22Rv1 (cell line): Measurements from ENCODE around the gene CCR5.
"Not testable (repeated sequence)": the region's sequence is repeated elsewhere in the genome, so short reads cannot be mapped to it uniquely, and the experiment has no call there.

Source experiments
- H3K27ac ChIP-seq: fragments of 450-650 bp; 2 replicates; pipeline ENCODE4 v1.5.1; 2017
- ZFX ChIP-seq: fragments of 450-650 bp; IDR thresholded peaks from 2 replicates; pipeline ENCODE4 v1.6.1; 2017; ENCODE audit warnings: antibody characterized with exemption, borderline replicate concordance
- TF ChIP-seq, protein P1 (sequence below): fragments of 450-650 bp; IDR thresholded peaks from 2 replicates; pipeline ENCODE4 v1.5.1; 2017; ENCODE audit warnings: mild to moderate bottlenecking

Gene CCR5

DNA sequence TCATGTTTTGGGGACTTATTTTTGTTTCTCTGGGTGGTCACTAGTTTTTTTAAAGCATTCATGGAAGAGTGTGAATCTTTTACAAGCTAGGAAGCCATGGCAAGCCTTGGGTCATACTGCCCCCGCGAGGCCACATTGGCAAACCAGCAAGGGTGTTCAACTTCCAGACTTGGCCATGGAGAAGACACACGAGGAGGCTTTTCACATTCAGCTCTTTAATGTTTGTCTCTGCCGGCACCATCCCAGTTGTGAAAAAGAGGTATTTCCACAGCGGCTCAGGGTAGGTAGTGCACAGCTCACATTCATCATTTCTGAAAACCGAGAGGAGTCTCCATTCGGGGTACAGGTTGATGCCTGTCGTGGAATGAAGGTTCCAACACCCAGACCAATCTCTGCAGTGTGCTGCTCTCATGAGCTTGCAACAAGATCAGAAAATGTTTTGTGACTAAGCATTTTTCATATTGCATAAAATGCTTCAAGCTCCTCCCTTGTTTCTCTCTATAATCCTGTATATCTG lies 7.7 kb downstream of the CCR5 start:
- H3K27ac ChIP-seq = no peak overlapping the region
- TF ChIP-seq, protein P1, sequence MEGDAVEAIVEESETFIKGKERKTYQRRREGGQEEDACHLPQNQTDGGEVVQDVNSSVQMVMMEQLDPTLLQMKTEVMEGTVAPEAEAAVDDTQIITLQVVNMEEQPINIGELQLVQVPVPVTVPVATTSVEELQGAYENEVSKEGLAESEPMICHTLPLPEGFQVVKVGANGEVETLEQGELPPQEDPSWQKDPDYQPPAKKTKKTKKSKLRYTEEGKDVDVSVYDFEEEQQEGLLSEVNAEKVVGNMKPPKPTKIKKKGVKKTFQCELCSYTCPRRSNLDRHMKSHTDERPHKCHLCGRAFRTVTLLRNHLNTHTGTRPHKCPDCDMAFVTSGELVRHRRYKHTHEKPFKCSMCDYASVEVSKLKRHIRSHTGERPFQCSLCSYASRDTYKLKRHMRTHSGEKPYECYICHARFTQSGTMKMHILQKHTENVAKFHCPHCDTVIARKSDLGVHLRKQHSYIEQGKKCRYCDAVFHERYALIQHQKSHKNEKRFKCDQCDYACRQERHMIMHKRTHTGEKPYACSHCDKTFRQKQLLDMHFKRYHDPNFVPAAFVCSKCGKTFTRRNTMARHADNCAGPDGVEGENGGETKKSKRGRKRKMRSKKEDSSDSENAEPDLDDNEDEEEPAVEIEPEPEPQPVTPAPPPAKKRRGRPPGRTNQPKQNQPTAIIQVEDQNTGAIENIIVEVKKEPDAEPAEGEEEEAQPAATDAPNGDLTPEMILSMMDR = peak; percentile 83
- no peak for TF ChIP-seq ZFX

- H3K27ac ChIP-seq = no peak overlapping the region
- TF ChIP-seq, protein P1 = no peak
These were observed 9.9 kb downstream of the CCR5 start for GRCh38 chr3:46380471-46381221.

DNA sequence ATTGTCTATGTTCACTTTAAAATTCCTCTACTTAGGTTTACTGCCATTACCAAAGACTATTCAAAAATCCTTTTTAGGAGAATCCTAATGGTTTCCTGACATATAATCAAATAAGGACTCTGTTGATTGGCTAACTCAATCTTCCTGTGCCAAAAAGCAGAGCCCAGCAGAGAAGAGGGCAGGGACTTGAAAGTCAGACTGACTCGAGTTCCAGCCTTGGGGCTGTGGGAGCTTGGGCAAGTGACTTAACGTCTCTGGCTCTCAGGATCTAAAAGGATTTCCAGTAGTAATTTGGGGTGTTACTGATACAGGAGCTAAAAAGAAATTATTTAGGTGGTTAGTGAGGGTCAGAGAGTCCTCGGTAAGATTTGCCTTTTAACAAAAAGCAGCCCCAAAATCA lies 10.9 kb downstream of the CCR5 start:
- TF ChIP-seq, protein P1 = no peak
- no peak for TF ChIP-seq ZFX
- H3K27ac ChIP-seq = no peak overlapping the region

DNA sequence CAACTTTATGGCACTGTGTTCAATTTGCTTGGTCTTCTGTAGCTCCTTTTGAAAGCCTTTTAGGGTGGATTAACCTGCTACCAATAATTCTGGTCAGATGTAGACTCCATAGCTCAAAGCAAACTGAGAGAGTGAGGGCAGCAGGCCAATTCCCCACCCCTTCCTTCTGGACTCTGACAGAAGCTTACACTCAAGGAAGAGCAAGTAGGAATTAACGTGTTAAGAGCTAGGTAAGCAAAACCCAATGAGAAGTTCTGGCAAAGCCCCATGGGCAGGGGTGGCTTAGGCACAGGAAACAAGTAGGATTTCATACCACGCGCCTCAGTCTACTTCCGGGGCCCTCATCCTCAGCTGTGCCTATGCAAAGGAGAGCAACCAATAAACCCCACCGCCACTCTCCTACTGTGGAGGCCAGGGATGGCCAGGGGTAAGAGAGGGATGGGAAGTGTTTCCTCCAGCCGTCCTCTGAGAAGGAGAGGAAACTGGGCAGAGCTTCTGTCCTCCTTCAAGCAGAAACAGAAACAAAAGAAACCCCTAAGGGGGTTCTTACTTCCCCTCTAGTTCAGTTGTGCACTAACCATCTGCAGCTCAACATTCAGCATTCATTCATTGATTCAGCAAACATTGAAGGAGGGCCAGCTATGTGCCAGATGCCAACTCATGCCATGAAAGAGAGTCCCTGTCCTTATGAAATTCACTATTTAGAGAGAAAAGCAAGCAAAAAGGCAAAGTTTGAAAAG lies 12.6 kb downstream of the CCR5 start:
- TF ChIP-seq, protein P1 = no peak
- no peak for TF ChIP-seq ZFX
- H3K27ac ChIP-seq = no peak overlapping the region

- TF ChIP-seq, protein P1 = no peak
- no peak for TF ChIP-seq ZFX
- H3K27ac ChIP-seq = no peak overlapping the region
These were observed 13.2 kb downstream of the CCR5 start for GRCh38 chr3:46383951-46384330.

- TF ChIP-seq, protein P1 = no peak
- no peak for TF ChIP-seq ZFX
- no peak overlapping the region for H3K27ac ChIP-seq
These were observed 15.5 kb downstream of the CCR5 start for GRCh38 chr3:46386205-46386604.

DNA sequence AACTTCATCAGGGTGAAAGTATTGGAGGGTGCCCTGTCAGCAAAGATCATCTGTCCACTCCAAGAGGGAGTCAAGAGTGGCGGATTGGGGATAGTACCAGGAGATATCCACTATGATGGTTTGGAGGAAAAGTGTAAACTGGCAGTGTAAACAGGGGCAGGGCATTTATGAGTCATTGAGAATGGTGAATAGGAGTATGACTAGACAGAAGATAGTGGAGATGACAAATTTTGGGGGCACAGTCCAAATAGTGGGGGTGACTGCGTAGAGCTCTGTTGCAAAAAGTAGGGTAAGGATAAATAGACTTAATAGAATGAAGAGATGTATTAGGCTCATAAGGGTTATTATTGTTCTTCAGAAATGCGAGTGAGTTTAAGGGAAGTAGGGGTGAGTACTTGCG lies 18.1 kb downstream of the CCR5 start:
- not testable (repeated sequence) for H3K27ac ChIP-seq
